IPS-11a (cell line): ENCODE results near the gene DHX32.
"Not testable (repeated sequence)": the region's sequence is repeated elsewhere in the genome, so short reads cannot be mapped to it uniquely, and the experiment has no call there.

Experiments used
- H3K4me3 ChIP-seq: one replicate; pipeline ENCODE4 v1.5.1; 2013; ENCODE audit warnings: low read depth, low read length, control low read depth

DHX32 gene

DNA sequence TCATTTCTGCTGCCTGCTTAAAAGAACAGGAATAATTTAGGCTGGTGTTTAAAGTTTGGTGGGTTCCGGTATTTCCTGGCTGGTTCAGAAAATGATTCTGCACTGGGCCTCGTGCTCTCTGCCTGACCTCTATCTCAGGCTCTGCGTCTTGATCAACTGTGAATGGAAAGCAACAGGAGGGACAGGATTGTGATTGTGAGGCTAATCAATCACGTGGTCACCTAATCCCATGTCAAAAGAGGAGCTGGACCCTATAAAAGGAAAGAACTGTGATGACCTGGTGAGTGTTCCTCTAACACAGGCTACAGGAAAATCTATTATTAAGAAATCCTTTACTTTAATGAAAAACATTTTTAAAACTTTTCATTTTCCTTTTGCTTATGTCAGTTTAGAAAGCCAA, at the start of gene DHX32:
Gene DHX32 (minus strand): TSS at position 101 of the 400 bp plus-strand sequence. CDS start 468 bp downstream, outside the sequence.
- no peak within 1 kb of the TSS for H3K4me3 ChIP-seq

DNA sequence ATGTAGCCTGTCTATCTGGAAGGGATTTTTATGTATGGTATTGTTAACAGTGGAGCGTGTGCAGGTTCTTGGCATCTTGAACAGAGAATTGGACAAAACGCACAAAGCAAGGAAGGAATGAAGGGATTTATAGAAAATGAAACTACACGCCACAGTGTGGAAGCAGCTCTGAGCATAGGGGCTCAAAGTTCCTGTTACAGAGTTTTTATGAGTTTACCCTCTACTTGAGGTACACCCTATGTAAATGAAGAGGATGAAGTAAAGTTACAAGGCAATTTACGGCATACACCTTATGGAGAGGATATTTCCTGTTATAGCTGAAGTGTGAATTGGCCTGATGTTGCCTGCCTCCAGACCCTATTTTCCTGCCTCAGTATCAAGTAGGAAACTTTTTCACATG, 48.5 kb upstream of the DHX32 start:
- no peak overlapping the region for H3K4me3 ChIP-seq

GRCh38 chr10:125928928-125929585, 48.0 kb upstream of the DHX32 start:
- H3K4me3 ChIP-seq: no peak overlapping the region

- not testable (repeated sequence) for H3K4me3 ChIP-seq
Measured at GRCh38 chr10:125927265-125927664, 46.2 kb upstream of the DHX32 start.

DNA sequence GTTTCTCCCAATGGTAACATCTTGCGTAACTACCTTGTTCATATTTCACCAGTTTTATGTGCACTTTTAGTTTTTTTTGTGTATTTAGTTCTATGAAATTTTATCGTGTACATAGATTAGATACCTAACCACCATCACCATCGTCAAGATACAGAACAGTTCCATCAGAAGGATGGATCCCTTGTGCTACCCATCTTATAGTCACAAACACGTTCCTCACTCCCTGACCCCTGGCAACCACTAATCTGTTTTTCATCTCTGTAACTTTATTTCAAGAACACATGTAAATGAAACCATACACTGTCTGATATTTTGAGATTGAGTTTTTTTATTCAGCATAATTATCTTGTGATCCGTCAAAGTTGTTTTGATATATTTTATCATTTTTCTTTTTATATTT, 45.2 kb upstream of the DHX32 start:
- no peak overlapping the region for H3K4me3 ChIP-seq

DNA sequence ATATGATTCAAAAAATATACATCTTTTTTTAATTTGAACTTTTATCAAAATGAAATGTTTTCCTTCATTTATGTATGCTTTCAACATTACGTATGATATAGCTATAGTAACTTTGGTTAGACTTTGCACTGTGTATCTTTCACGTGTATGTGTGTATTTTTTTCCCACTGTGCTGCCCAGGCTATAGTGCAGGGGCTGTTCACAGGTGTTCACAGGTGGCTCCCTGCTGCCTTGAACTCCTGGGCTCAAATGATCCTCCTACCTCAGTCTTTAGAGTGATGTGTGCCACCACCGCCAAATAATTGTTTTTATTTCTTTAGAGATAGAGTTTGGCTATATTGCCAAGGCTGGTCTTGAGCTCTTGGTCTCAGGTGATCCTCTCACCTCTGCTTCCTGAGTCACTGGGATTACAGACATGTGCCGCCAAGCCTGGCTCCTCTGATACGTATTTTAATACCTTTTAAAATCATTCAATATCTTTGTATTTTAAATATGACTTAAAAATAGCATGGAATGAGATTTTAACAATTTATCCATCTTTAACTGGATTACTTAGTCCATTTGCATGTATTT, 44.3 kb upstream of the DHX32 start:
- no peak overlapping the region for H3K4me3 ChIP-seq

DNA sequence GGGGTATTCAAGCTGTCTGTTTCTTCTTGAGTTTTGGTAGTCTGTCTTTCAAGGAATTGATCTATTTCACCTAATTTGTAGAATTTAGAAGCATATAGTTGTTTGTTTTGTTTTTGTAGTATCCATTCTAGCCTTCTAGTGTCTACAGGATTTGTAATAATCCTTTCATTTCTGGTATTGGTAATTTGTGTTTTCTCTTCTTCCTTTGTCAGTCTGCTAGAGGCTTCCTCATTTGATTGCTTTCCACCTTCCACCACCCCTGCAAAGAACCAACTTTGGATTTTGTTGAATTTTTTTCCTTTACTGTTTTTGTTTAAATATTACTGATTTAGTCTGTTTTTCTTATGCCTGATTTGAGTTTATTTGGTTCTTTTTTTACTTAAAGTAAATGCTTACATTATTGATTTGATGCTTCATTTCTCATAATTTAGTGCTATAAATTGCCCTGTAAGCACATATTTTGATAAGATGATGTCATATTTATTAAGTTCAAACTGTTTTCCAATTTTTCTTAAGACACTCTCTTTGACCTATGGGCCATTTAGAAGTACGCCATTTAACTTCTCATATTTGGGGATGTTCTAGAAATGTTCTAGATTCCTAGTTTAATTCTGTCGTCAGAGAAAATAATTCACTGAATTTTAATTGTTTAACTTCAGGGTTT, 40.7 kb upstream of the DHX32 start:
- H3K4me3 ChIP-seq: not testable (repeated sequence)

DNA sequence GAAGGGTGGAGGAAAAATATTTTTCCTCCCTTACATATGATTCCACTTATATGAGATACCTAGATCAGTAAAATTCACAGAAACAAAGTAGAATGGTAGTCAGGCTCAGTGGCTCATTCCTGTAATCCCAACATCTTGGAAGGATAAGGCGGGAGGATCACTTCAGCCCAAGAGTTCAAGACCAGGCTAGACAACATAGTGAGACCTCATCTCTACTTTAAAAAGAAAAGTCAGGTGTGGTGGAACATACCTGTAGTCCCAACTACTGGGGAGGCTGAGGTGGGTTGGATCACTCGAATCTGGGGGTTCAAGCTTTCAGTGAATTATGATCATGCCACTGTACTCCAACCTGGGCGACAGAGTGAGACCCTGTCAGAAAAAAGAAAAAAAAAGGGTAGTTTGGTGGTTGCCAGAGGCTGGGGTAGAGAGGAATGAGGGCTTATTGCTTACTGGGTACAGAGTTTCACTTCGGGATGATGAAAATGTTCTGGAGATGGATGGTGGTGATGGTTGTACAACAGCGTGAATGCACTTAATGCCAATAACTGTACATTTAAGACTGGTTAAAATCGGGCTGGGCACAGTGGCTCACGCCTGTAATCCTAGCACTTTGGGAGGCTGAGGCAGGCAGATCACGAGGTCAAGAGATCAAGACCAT, 36.7 kb upstream of the DHX32 start:
- not testable (repeated sequence) for H3K4me3 ChIP-seq

- no peak overlapping the region for H3K4me3 ChIP-seq
Measured at GRCh38 chr10:125916977-125917376, 35.9 kb upstream of the DHX32 start.

- not testable (repeated sequence) for H3K4me3 ChIP-seq
Measured at GRCh38 chr10:125913277-125913676, 32.2 kb upstream of the DHX32 start.

- no peak overlapping the region for H3K4me3 ChIP-seq
Measured at GRCh38 chr10:125911990-125912389, 30.9 kb upstream of the DHX32 start.

GRCh38 chr10:125911145-125911544, 30.1 kb upstream of the DHX32 start:
- H3K4me3 ChIP-seq: no peak overlapping the region

GRCh38 chr10:125909491-125909890, 28.4 kb upstream of the DHX32 start:
- H3K4me3 ChIP-seq: not testable (repeated sequence)

- H3K4me3 ChIP-seq: not testable (repeated sequence)
Measured at GRCh38 chr10:125908813-125909212, 27.7 kb upstream of the DHX32 start.

GRCh38 chr10:125907598-125907997, 26.5 kb upstream of the DHX32 start:
- H3K4me3 ChIP-seq: not testable (repeated sequence)

GRCh38 chr10:125905069-125905994, 24.2 kb upstream of the DHX32 start:
- H3K4me3 ChIP-seq: not testable (repeated sequence)

DNA sequence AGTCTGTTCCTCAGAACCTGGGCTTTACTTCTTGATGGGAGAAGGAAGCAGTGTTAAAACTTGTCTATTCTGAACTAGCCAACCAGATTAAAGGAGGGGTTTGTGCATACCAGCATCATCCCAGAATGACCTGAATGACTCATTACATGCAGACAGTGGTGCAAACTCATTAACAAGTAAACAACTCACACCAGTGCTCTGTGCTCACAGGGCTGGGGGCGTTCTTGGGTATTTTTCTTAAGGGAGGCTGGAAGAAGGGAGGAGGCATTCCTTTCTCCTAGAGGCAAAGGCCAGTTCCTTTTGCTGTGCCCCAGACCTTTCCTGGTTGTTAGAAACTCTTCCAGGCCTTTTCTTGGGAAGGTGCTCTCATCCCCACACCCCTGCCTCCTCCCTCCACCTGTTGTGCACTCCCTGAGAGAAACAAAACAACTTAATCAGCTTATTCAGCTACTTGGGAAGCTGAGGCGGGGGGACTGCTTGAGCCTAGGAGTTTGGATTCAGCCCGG, 22.1 kb upstream of the DHX32 start:
- not testable (repeated sequence) for H3K4me3 ChIP-seq

GRCh38 chr10:125900963-125901362, 19.9 kb upstream of the DHX32 start:
- not testable (repeated sequence) for H3K4me3 ChIP-seq

DNA sequence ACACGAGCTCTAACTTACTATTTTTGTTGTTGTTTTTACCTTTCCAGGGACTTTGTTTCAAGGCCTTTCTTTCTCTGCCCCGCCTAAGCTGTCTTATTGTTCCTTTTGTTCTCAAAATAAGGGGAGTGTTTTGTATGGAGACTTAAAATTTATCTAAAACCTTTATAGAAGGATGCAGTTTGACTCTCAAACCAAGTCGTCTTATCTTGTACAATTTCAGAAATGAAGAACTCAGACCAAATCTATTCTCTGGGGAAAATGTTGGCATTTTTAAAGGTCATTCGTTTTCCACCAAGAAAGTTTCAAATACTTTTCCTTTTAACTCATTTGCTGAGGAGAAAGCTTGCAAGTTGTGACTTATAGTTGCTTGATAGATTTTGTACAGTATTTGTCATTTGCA, 16.2 kb upstream of the DHX32 start:
- H3K4me3 ChIP-seq: not testable (repeated sequence)

DNA sequence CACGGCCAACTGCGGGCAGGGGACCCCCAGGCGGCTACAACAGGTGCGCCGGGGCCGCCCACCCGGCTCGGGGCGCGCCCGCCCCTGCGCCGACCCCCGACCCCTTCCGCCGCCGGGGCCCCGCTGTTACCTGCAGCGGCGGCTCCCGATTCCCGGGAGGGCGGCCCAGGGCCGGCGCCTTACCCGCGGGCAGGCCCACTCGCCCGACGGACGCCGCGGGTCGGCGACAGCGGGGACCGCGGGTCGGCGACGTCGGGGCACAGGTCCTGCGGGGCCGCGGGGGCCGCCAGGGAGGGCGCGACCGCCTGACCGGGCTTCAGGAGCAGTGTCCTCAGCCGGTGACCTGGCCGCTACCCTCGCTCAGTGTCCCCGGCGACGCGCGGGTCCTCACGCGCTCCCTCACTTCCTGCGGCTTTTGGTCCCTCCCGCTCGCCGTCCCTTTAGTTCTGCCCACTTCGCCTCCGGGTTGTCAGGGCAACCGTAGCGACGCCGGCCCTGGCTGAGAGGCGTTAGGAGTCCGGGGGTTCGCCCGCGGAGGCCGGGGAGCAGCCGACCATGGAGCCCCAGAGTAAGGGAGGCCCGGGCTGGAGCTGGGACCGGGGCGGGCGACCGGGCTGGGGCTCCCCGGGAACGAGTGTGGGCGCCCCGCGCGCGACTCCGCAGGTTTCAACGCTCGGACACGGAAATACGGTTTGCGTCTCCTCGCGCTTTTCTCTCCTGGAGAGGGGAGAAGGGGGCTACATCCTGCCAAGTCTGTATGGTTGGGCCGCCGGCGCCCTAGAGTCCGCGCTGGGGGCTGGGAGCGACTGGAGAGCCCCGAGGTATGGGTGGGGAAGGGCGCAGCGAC, 15.2 kb upstream of the DHX32 start, which contains the start of gene FANK1:
Gene FANK1 (plus strand): TSS at position 477 of the 847 bp plus-strand sequence. CDS start 79 bp downstream, at position 556.
- H3K4me3 ChIP-seq: peak within 1 kb of the TSS; percentile 51
